SK-N-SH treated with all-trans-retinoic acid at 6 μM for 48 hours (cell line): ENCODE measurements around the gene METTL1.

Experiments used
- ARNTL ChIP-seq: fragments of 450-650 bp; formaldehyde crosslinking; IDR thresholded peaks from 2 replicates; pipeline ENCODE4 v1.5.0; 2020; ENCODE audit warnings: low read depth, mild to moderate bottlenecking, moderate library complexity, borderline replicate concordance
- BACH2 ChIP-seq: fragments of 250-450 bp; sonication (Bioruptor Pico); IDR thresholded peaks from 2 replicates; pipeline ENCODE4 v1.9.0; 2021; ENCODE audit warnings: mild to moderate bottlenecking, borderline replicate concordance
- ESRRG ChIP-seq: fragments of 250-450 bp; sonication (Bioruptor Pico); IDR thresholded peaks from 2 replicates; pipeline ENCODE4 v1.6.1; 2021; ENCODE audit warnings: mild to moderate bottlenecking
- RARB ChIP-seq: fragments of 250-450 bp; sonication (Bioruptor Pico); IDR thresholded peaks from 2 replicates; pipeline ENCODE4 v1.8.0; 2021; ENCODE audit warnings: mild to moderate bottlenecking, moderate library complexity
- SNAI2 ChIP-seq: fragments of 250-450 bp; sonication (Bioruptor Pico); IDR thresholded peaks from 2 replicates; pipeline ENCODE4 v1.5.0; 2020; ENCODE audit warnings: mild to moderate bottlenecking, moderate library complexity
- TCF4 ChIP-seq: fragments of 250-450 bp; sonication (Bioruptor Pico); IDR thresholded peaks from 2 replicates; pipeline ENCODE4 v1.8.0; 2021; ENCODE audit warnings: mild to moderate bottlenecking, moderate library complexity, borderline replicate concordance
- ZNF70 ChIP-seq: fragments of 450-650 bp; formaldehyde crosslinking; IDR thresholded peaks from 2 replicates; pipeline ENCODE4 v1.5.0; 2020; ENCODE audit warnings: mild to moderate bottlenecking, moderate library complexity
- ZNF8 ChIP-seq: fragments of 450-650 bp; formaldehyde crosslinking; IDR thresholded peaks from 2 replicates; pipeline ENCODE4 v1.5.0; 2020; ENCODE audit warnings: mild to moderate bottlenecking, moderate library complexity
- TF ChIP-seq, protein P1 (sequence below): fragments of 250-450 bp; sonication (Bioruptor Pico); IDR thresholded peaks from 2 replicates; pipeline ENCODE4 v1.5.1; 2021; ENCODE audit warnings: mild to moderate bottlenecking, moderate library complexity
- TF ChIP-seq, protein P2 (sequence below): fragments of 250-450 bp; sonication (Bioruptor Pico); IDR thresholded peaks from 2 replicates; pipeline ENCODE4 v1.8.0; 2020; ENCODE audit warnings: mild to moderate bottlenecking, moderate library complexity, borderline replicate concordance

GRCh38 chr12:57777367-57777766, 5.5 kb upstream of the METTL1 start:
- TF ChIP-seq, protein P1, sequence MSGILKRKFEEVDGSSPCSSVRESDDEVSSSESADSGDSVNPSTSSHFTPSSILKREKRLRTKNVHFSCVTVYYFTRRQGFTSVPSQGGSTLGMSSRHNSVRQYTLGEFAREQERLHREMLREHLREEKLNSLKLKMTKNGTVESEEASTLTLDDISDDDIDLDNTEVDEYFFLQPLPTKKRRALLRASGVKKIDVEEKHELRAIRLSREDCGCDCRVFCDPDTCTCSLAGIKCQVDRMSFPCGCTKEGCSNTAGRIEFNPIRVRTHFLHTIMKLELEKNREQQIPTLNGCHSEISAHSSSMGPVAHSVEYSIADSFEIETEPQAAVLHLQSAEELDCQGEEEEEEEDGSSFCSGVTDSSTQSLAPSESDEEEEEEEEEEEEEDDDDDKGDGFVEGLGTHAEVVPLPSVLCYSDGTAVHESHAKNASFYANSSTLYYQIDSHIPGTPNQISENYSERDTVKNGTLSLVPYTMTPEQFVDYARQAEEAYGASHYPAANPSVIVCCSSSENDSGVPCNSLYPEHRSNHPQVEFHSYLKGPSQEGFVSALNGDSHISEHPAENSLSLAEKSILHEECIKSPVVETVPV (CRISPR knock-in tag), result no peak
- no peak for TF ChIP-seq RARB (CRISPR knock-in tag)
- TF ChIP-seq ARNTL (CRISPR knock-in tag), result no peak
- no peak for TF ChIP-seq SNAI2 (CRISPR knock-in tag)
- TF ChIP-seq, protein P2, sequence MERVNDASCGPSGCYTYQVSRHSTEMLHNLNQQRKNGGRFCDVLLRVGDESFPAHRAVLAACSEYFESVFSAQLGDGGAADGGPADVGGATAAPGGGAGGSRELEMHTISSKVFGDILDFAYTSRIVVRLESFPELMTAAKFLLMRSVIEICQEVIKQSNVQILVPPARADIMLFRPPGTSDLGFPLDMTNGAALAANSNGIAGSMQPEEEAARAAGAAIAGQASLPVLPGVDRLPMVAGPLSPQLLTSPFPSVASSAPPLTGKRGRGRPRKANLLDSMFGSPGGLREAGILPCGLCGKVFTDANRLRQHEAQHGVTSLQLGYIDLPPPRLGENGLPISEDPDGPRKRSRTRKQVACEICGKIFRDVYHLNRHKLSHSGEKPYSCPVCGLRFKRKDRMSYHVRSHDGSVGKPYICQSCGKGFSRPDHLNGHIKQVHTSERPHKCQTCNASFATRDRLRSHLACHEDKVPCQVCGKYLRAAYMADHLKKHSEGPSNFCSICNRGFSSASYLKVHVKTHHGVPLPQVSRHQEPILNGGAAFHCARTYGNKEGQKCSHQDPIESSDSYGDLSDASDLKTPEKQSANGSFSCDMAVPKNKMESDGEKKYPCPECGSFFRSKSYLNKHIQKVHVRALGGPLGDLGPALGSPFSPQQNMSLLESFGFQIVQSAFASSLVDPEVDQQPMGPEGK (CRISPR knock-in tag), result no peak
- no peak for TF ChIP-seq ESRRG
- TF ChIP-seq TCF4 (CRISPR knock-in tag), result no peak
- no peak for TF ChIP-seq BACH2 (CRISPR knock-in tag)
- TF ChIP-seq ZNF70 (CRISPR knock-in tag), result no peak
- no peak for TF ChIP-seq ZNF8 (CRISPR knock-in tag)
